Breast epithelium (tissue), 3 donors: ENCODE data around the gene GPC6.

ENCODE experiments used
- CTCF ChIP-seq, 3 donors: fragments of 450-650 bp; IDR thresholded peaks; one replicate each; pipeline ENCODE4 v1.5.1; 2016 to 2017; ENCODE audit warnings: antibody characterized with exemption in 3 of 3, mild to moderate bottlenecking in 3 of 3, moderate library complexity in 3 of 3
- POLR2A ChIP-seq: fragments of 450-650 bp; IDR thresholded peaks from one replicate; pipeline ENCODE4 v1.6.1; 2016; ENCODE audit warnings: antibody characterized with exemption, mild to moderate bottlenecking, moderate library complexity

- TF ChIP-seq CTCF (IDR thresholded peaks at IDR 0.05) (no peak), POLR2A (no peak)
These were observed 517.4 kb downstream of the GPC6 start for GRCh38 chr13:93744033-93744432.
